SK-N-MC (cell line): ENCODE measurements around the gene RGS3.

Experiments
- EZH2 ChIP-seq: fragments of 200-600 bp; sonication (generic); IDR thresholded peaks from one replicate; pipeline ENCODE4 v1.6.1; 2017; ENCODE audit warnings: antibody characterized with exemption
- POLR2AphosphoS5 ChIP-seq: IDR thresholded peaks from 2 replicates; pipeline ENCODE4 v1.6.1; 2012; ENCODE audit warnings: mild to moderate bottlenecking, low read depth, low read length, borderline replicate concordance

DNA sequence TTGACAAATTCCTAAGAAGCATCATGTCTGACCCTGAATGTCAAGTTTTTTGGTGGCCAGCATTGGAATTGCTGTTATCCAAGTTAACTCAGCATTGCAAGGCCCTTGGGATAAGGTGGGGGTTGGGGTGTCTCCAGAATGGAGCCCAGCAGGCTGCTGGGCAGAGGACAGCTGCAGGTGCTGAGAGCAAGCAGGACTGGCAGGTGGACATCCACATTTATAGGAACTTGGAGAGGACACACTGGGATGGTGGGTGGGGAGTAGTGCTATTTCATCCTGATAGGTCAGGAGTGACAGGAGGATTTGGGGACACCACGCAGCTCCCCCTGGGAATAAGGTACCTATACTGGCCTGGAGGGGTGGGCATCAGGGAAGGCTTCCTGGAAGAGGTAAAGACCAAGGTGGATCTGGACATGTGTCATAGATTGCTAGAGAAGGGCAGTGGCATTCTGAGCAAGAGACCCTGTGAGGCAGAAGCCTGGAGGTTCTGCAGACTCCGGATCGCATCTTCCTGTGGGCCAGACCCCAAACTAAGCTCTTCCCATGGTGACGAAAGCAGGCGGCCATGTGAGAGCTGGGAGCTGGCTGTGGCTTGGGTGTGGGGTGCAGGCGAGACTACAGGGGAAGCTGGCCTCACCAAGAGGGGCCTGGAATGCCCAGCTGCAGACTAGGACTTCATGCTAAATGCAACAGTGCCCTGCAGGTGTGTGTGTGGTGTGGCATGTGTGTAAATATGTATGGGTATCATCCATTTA, 148.1 kb downstream of the RGS3 start:
- TF ChIP-seq POLR2AphosphoS5 (no peak), EZH2 (no peak)
